NCI-H187 (cell line): Measurements from ENCODE around the gene TTBK2.
"Not testable (repeated sequence)": the region's sequence is repeated elsewhere in the genome, so short reads cannot be mapped to it uniquely, and the experiment has no call there.

Experiments
- DNase-seq, 2 experiments: peaks; one replicate each; lab custom pipeline; 2025; lab: John Stamatoyannopoulos, UW

The TTBK2 gene

GRCh38 chr15:42908538-42908937 is 12.0 kb downstream of the TTBK2 start:
- no peak for DNase-seq

GRCh38 chr15:42903388-42904324 is 16.9 kb downstream of the TTBK2 start:
- DNase-seq = no peak

- DNase-seq = not testable (repeated sequence)
These were observed 26.7 kb downstream of the TTBK2 start for GRCh38 chr15:42893911-42894310.

- DNase-seq = no peak
These were observed 29.0 kb downstream of the TTBK2 start for GRCh38 chr15:42891569-42891968.

- DNase-seq = no peak
These were observed 30.2 kb downstream of the TTBK2 start for GRCh38 chr15:42890161-42890913.

- DNase-seq = not testable (repeated sequence)
These were observed 33.2 kb downstream of the TTBK2 start for GRCh38 chr15:42887384-42887783.

- no peak for DNase-seq
These were observed 40.5 kb downstream of the TTBK2 start for GRCh38 chr15:42880121-42880520.

GRCh38 chr15:42879443-42879842 is 41.1 kb downstream of the TTBK2 start:
- no peak for DNase-seq

GRCh38 chr15:42876224-42876623 is 44.4 kb downstream of the TTBK2 start:
- DNase-seq = no peak

- DNase-seq = no peak
These were observed 51.9 kb downstream of the TTBK2 start for GRCh38 chr15:42868683-42869082.

- DNase-seq = no peak
These were observed 56.9 kb downstream of the TTBK2 start for GRCh38 chr15:42863572-42864239.

- no peak for DNase-seq
These were observed 61.4 kb downstream of the TTBK2 start for GRCh38 chr15:42858999-42859789.

- DNase-seq = no peak
These were observed 62.0 kb downstream of the TTBK2 start for GRCh38 chr15:42858540-42858939.

- DNase-seq = no peak
These were observed 66.0 kb downstream of the TTBK2 start for GRCh38 chr15:42854576-42854975.

- DNase-seq = no peak
These were observed 70.7 kb downstream of the TTBK2 start for GRCh38 chr15:42849836-42850235.

GRCh38 chr15:42848846-42849245 is 71.7 kb downstream of the TTBK2 start:
- no peak for DNase-seq

- DNase-seq = no peak
These were observed 73.9 kb downstream of the TTBK2 start for GRCh38 chr15:42846647-42847046.

GRCh38 chr15:42845581-42845980 is 75.0 kb downstream of the TTBK2 start:
- DNase-seq = no peak

- DNase-seq = no peak
These were observed 76.9 kb downstream of the TTBK2 start for GRCh38 chr15:42843699-42844098.

- no peak for DNase-seq
These were observed 84.3 kb downstream of the TTBK2 start for GRCh38 chr15:42836251-42836650.

- DNase-seq = no peak
These were observed 88.0 kb downstream of the TTBK2 start for GRCh38 chr15:42832576-42832975.
